MG63 (cell line): Measurements from ENCODE around the gene AMELX. TPM values are rescaled to one million over a fixed set of nuclear protein-coding genes. Genes with fewer than 3 reads are reported as not detected.

Experiments
- DNase-seq: peaks from one replicate; pipeline ENCODE4 v3.0.0-alpha.2; 2020
- H3K27me3 ChIP-seq: fragments of 250-450 bp; sonication (Bioruptor Pico); 2 replicates; pipeline ENCODE4 v1.5.1; 2020; ENCODE audit warnings: mild to moderate bottlenecking, moderate library complexity
- H3K36me3 ChIP-seq: fragments of 250-450 bp; sonication (Bioruptor Pico); 2 replicates; pipeline ENCODE4 v1.5.1; 2020; ENCODE audit warnings: mild to moderate bottlenecking, moderate library complexity
- H3K4me3 ChIP-seq: fragments of 250-450 bp; sonication (Bioruptor Pico); 2 replicates; pipeline ENCODE4 v1.5.1; 2020; ENCODE audit warnings: mild to moderate bottlenecking, moderate library complexity
- H3K9me3 ChIP-seq: fragments of 250-450 bp; sonication (Bioruptor Pico); 2 replicates; pipeline ENCODE4 v1.5.1; 2020; ENCODE audit warnings: mild to moderate bottlenecking, moderate library complexity
- total RNA-seq: library from RNA; depleted of rRNA; stranded (reverse); fragments of >200 nt; shearing (Covaris generic); gene quantifications from 2 replicates; pipeline ENCODE4 v1.2.3, GENCODE V29; 2014; ENCODE audit warnings: low replicate concordance

The AMELX gene
- total RNA-seq, 1 experiment from 2014 or later, result not detected

DNA sequence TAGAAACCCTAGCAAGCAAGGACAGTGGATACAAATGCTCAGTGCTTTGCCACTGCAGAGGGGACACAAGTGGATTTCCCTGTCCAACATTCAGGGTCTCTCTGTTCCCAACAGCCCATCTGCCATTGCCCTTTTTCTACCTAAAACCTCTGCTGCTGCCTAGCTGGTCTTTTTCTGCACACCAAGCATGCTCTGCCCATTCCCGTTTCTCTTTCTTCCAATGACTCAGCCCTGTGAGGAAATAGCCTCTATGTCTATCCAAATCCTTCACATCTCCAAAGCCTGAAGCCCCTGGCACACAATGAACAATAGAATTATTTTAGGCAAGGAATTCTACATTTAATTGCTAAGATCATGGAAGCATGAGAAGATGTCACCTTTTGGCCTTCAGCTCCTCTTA is 5.7 kb upstream of the AMELX start:
- H3K36me3 ChIP-seq, result no peaks in the 10 kb centered on the region
- no peaks in the 10 kb centered on the region for H3K27me3 ChIP-seq
- no peak overlapping the region for H3K4me3 ChIP-seq
- no peaks in the 10 kb centered on the region for H3K9me3 ChIP-seq
- DNase-seq, result peak; percentile 13

DNA sequence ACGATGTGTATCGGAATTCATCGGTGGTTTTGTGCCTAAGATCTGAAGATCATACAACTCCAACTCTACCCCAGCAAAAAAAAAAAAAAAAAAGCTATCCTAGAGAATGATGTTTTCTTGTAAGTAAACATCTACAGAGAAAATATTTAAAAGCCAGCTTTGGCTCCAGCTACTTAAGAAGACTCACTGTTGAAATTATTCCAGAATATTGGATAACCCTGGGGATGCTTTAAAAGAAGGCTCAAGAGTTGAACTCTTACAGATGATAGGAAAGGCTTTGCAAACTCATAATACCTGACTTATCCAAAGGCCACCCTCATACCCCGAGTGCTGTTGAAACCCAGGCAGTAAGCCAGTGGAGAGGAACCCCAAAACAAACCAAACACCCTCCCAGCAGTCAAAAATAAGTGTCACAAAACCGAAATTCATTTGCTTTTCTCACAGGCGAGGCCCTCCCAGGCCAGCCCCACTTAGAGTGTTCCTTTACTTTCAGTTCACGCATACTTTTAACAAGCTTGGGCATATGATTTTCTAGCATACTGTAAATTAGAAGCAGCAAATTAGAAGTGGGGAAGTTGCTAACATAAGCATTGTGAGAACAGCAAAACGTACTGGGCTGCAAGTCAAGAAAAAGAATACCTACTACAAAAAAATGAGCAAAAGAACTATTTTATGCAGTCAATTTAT is 2.7 kb upstream of the AMELX start:
- Histone ChIP-seq H3K4me3 (no peak overlapping the region), H3K36me3 (no peaks in the 10 kb centered on the region), H3K27me3 (no peaks in the 10 kb centered on the region), H3K9me3 (no peaks in the 10 kb centered on the region)
- no peak for DNase-seq

DNA sequence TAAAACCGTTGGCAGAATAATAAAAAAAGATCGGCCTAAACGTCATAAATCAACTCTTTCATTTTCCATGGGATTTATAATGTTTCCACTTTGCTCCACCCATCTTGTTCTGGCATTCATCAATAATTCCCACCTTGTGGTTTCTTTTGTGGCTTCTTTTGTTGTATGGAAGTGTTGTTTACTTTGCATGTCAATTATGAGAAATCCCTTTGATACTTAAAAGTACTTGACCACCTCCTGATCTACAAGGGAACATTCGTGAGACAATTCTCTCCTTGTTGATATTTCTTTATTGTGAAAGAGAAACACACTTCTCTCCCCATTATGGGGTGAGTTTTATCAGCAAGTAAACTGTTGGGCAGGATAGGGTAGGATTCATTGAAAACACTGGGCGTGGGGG is 2.8 kb downstream of the AMELX start:
- Histone ChIP-seq H3K9me3 (no peaks in the 10 kb centered on the region), H3K4me3 (no peak overlapping the region), H3K36me3 (no peaks in the 10 kb centered on the region), H3K27me3 (no peaks in the 10 kb centered on the region)
- DNase-seq, result no peak

DNA sequence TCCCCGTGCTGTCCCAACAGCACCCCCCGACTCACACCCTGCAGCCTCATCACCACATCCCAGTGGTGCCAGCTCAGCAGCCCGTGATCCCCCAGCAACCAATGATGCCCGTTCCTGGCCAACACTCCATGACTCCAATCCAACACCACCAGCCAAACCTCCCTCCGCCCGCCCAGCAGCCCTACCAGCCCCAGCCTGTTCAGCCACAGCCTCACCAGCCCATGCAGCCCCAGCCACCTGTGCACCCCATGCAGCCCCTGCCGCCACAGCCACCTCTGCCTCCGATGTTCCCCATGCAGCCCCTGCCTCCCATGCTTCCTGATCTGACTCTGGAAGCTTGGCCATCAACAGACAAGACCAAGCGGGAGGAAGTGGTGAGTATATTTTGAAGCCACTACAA is 5.4 kb downstream of the AMELX start:
- H3K36me3 ChIP-seq, result no peaks in the 10 kb centered on the region
- no peaks in the 10 kb centered on the region for H3K27me3 ChIP-seq
- no peak overlapping the region for H3K4me3 ChIP-seq
- H3K9me3 ChIP-seq, result no peaks in the 10 kb centered on the region
- no peak for DNase-seq

DNA sequence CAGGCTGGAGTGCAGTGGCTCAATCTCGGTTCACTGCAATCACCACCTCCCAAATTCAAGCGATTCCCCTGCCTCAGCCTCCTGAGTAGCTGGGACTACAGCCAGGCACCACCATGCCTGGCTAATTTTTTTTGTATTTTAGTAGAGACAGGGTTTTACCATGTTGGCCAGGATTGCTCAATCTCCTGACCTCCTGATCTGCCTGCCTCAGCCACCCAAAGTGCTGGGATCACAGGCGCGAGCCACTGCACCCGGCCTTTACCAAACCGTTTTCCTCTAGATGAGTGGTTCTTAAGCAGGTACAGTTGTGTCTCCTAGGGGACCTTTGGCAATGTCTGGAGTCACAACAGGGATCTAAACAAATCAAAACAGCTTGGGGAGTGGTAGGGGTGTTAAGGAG is 11.6 kb downstream of the AMELX start:
- no peak overlapping the region for H3K4me3 ChIP-seq
- H3K36me3 ChIP-seq, result no peaks in the 10 kb centered on the region
- no peak for DNase-seq
- no peaks in the 10 kb centered on the region for H3K27me3 ChIP-seq
- no peaks in the 10 kb centered on the region for H3K9me3 ChIP-seq

DNA sequence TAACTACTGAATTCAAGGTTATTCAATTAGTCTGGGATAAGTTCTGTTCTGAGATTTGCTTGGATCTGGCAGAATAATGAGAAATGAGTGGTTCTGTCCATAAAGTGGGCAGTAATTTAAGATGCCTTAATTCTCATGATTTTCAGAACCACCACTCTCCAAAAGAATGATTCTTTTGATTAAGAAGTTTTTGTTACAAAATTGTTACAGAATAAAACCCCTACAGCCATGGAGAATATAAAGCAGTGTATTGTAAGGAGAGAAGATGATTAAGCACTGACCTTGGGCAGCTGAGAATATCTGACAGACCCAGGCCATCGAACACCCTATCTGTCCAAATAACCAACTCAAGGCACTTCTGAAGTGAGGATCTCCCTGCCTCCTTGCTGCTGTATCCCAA is 12.4 kb downstream of the AMELX start:
- no peaks in the 10 kb centered on the region for H3K36me3 ChIP-seq
- no peak overlapping the region for H3K4me3 ChIP-seq
- DNase-seq, result no peak
- no peaks in the 10 kb centered on the region for H3K9me3 ChIP-seq
- H3K27me3 ChIP-seq, result no peaks in the 10 kb centered on the region

DNA sequence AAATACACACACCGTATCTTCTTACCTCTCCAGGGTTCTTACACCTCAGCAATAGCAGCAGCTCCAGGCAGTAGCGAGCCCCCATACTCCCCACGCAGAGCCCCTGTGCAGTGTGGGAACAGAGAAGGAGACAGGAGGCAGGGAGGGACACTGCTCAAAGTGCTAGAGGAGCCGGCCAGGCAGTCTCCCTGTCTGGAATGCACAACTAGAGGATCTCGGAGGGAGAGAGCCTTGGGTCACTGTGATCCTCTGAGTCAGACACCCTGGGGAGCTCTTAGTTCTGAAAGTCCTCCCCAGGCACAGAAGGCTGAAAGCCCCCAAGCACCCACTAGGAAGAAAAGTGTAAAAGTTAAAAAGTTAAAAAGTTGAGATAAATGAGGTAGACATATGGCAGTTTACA is 16.0 kb downstream of the AMELX start:
- DNase-seq, result no peak
- Histone ChIP-seq H3K4me3 (no peak overlapping the region), H3K27me3 (no peaks in the 10 kb centered on the region), H3K36me3 (no peaks in the 10 kb centered on the region), H3K9me3 (no peaks in the 10 kb centered on the region)

DNA sequence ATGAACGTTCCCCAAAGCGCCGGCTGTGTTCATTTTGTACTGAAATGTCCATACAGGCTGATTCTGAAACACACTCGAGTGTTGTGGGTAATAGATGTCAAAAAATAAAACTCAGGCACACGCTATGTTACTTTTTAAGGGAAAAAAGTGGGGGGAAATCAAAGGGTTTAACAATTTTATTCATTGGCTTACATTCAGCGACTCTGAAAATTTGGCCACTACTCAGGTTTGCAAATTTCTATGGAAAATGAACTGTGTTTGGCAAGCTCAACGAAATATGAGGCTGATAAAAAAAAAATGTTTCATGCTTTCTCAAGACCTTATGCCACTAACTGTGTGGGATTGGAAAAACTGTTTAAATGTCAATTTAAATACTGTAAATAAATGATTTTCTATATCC is 18.5 kb downstream of the AMELX start:
- Histone ChIP-seq H3K36me3 (no peaks in the 10 kb centered on the region), H3K9me3 (no peaks in the 10 kb centered on the region), H3K4me3 (no peak overlapping the region), H3K27me3 (no peaks in the 10 kb centered on the region)
- no peak for DNase-seq

DNA sequence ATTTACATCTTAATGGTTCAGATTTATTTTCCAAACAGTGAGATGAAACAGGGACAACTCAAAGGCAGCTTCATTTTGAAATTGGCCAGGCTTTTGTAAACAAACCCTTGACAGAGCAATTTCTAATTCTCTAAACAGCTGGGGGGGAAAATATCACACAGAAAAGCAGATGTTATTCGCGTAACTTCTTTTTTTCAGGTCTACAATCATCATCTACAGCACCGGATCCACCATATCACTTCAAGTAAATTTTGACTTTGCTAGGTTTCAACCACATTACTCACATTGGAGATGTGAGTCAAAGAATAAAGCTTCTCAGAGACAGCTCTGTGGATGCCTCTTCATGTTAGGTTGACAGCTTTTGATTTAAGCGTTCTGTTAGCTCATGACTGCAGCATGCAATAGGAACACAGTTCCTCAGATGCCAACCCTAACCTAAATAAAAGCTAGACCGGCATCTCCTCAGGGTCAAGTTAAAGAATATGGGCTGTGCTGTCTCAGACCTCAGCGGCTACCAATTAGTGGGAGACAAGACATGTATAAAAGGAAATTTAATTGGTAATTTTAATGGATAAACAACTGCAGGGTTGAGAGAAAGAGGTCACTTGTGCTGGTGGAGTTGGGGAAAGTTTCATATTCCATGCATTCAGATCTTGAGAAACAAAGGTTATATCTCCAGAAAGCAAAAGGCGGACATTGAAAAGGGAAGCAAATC is 26.8 kb downstream of the AMELX start:
- H3K27me3 ChIP-seq, result no peaks in the 10 kb centered on the region
- no peak overlapping the region for H3K4me3 ChIP-seq
- H3K9me3 ChIP-seq, result no peaks in the 10 kb centered on the region
- DNase-seq, result no peak
- no peaks in the 10 kb centered on the region for H3K36me3 ChIP-seq

DNA sequence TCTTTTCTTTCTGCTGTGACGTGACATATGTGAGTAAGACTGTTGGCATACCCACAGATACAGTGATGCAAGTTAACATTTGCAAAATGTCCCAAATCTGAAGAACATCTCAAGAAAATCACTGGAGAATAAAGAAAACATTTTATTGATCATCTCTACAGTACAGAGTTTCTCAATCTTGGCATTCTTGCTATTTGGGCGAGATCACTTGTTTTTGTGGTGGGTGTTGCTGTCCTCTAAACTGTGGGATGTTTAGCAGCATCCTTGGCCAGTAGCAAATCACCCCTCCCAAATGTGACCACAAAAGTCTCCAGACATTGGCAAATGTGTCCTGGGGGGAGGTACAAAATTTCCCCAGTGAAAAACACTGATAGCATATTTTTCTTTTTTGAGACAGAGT is 28.8 kb downstream of the AMELX start:
- Histone ChIP-seq H3K9me3 (no peaks in the 10 kb centered on the region), H3K4me3 (no peak overlapping the region), H3K27me3 (no peaks in the 10 kb centered on the region), H3K36me3 (no peaks in the 10 kb centered on the region)
- DNase-seq, result no peak

DNA sequence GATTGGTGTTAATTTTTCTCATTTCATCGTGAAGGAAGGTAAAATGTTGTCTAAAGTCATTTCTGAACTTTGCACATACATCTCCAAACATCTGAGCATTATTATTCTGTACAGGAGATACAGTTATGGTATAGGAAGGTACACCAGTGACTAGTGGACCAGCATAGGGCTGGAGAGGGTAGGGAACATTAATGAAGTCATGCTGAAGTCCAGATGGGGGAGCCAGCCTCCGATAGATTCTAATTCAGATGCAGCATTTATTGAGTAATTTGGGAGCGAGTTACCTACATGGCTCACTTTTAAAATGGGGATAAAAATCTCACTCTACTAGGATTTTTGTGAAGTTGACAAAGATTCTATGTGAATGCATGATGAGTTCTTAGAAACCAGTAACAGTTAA is 34.9 kb downstream of the AMELX start:
- Histone ChIP-seq H3K4me3 (no peak overlapping the region), H3K27me3 (no peaks in the 10 kb centered on the region), H3K36me3 (no peaks in the 10 kb centered on the region), H3K9me3 (no peaks in the 10 kb centered on the region)
- DNase-seq, result no peak

DNA sequence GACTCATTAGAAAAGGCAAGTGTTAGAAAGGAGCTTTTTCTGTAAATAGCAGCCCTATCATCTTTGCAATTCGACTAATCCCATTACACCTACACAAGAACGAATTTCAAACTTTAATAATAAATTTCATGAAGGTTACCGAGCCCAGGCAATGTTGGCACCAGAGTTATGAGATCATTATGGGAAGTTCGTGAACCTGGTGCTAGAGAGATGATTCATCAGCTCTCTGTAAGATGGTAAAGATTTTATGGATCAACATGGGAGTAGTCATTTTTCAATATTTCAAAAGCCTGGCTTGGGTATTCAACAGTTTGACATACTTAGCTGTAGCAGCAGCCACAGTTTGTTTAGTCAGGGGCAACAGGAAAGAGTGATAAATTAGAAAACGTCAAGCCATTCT is 35.8 kb downstream of the AMELX start:
- H3K36me3 ChIP-seq, result no peaks in the 10 kb centered on the region
- H3K4me3 ChIP-seq, result no peak overlapping the region
- H3K27me3 ChIP-seq, result no peaks in the 10 kb centered on the region
- DNase-seq, result peak; percentile 23
- H3K9me3 ChIP-seq, result no peaks in the 10 kb centered on the region

DNA sequence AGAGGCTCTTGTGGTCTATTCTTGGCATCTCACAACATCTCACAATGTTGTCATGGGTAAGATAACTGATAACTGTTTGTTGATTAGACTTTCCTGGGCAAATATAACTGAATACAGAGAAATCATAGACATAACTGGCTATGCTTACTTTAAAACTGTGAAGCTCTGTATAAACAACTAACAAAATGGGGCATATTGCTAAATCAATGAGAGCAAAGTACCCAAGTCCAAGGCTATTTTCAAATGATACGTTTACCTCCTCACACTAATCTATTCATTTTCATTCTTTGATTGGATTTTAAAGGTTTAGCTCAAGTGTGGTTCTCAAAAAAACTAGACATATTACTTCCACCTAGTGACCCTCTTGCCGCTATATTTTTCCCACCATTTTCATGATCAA is 38.6 kb downstream of the AMELX start:
- no peaks in the 10 kb centered on the region for H3K9me3 ChIP-seq
- no peaks in the 10 kb centered on the region for H3K27me3 ChIP-seq
- no peaks in the 10 kb centered on the region for H3K36me3 ChIP-seq
- DNase-seq, result no peak
- H3K4me3 ChIP-seq, result no peak overlapping the region

DNA sequence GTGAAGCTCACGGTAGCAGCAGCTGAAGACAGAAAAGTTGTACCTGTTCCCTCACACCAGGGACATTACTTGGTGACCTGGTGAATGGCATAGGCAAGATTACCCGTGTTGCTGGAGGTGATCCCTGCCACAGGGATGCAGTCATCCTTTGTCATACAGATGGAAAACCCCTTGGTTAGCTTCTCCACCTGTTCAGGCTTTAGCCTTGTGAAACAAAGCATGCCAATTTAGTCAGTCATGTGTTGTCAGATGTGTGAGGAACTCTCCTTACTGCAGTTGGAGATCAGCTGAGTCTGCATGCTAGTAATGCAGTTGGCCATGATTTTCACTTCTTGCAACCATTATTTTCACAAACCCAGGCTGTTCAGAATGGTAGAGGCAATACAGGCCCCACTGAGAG is 41.0 kb downstream of the AMELX start:
- Histone ChIP-seq H3K4me3 (no peak overlapping the region), H3K36me3 (no peaks in the 10 kb centered on the region), H3K27me3 (no peaks in the 10 kb centered on the region), H3K9me3 (no peaks in the 10 kb centered on the region)
- no peak for DNase-seq

DNA sequence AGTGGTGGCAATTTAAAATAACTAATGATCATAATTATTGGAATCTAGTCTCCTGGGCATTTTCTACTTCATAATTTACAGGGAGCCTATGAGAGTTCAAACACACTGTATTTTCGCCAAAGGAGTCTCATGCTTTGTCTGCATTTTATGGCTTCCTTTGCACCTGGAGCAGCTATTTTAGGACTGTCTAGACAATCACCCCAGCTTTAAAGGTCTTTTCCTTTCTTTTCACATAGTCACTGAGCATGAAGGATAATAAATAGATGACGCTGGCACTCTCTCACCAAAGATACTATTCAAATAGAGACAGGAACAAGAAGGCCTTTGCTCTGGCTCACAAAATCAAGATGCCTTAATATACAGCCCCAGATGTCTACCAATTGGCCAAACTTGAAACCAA is 43.0 kb downstream of the AMELX start:
- H3K4me3 ChIP-seq, result no peak overlapping the region
- H3K9me3 ChIP-seq, result no peaks in the 10 kb centered on the region
- no peaks in the 10 kb centered on the region for H3K27me3 ChIP-seq
- H3K36me3 ChIP-seq, result no peaks in the 10 kb centered on the region
- no peak for DNase-seq

DNA sequence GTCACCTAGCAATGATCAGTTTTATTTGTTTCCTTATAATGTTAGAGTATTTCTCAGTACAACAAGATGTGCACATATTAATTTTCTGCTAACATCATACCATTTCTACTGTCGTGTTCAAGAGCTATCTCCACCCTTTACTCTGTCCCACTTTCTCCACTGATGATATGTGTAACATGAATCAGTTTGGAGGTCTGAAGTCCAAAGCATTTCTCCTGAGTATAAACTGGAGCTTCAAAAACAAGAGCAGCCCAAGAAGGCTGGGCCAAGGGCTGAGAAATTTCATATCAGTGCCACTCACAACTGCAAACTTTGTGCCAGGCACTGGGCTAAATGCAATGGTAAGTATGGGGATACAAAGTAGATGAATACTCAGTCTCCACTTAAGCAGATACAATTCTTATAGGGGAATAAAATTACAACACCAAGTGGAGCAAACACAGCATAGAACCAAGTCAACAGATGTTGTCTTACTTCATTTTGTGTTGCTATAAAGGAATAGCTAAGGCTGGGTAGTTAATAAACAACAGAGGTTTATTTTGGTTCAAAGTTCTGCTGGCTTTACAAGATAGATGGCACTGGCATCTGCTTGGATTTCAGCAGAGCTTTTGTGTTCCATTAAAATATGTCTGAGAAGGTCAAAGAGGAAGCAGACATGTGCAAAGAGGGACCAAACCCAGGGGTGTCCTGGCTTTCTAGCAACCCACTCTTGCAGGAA is 44.2 kb downstream of the AMELX start:
- Histone ChIP-seq H3K27me3 (no peaks in the 10 kb centered on the region), H3K36me3 (no peaks in the 10 kb centered on the region), H3K4me3 (no peak overlapping the region), H3K9me3 (no peaks in the 10 kb centered on the region)
- no peak for DNase-seq

DNA sequence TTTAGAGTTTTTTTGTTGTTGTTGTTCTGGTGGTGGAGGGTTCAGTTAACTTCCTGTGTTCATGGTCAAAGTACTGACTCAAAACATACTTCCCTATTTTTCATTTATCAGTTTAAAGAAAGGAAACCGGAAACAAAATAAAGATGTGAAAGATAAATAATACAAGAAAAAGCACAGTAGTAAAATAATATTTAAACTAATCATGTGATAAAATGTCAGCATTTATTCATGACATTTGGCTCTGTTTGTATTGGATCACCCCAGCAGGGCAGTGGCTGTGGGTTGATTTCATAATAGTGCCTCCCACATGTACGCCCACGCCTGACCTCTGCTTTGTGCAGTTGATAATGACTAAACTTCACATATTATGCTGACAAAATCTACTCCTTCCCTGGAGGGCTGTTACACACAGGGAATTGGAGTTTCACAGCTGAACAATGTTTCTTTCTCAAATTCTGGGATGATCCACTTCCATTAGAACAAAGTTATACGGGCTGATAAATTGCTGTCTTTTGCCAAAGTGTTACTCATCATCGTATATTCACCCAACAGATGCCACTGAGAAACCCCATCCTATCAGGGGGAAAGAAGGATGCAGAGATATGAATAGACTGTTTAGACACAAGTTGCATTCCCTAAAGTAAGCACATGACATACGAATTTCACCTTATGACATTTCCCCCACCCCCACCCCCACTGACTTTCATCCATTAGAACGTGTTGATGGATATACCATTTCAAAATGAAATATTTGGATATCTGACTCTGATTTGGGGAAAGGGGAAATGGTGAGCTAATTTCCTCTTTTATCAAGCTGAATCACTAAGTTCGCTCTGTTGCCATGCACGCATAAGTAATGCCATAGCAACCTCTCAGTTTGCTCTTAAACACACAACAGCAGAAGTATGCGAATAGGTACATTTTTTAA is 48.3 kb downstream of the AMELX start:
- H3K27me3 ChIP-seq, result no peaks in the 10 kb centered on the region
- no peaks in the 10 kb centered on the region for H3K36me3 ChIP-seq
- H3K9me3 ChIP-seq, result no peaks in the 10 kb centered on the region
- peak; percentile 86 for DNase-seq
- no peak overlapping the region for H3K4me3 ChIP-seq
